Stomach (tissue), 4 donors: ENCODE measurements around the gene ENTR1.

Experiments
- EP300 ChIP-seq: sonication (generic); formaldehyde crosslinking; IDR thresholded peaks from one replicate; pipeline ENCODE4 v1.6.1; 2017; ENCODE audit warnings: antibody characterized with exemption
- POLR2A ChIP-seq, 4 donors: fragments of 450-650 bp; IDR thresholded peaks; one replicate each; pipeline ENCODE4 v1.6.1; 2016; ENCODE audit warnings: antibody characterized with exemption in 4 of 4, control low read depth in 2 of 4, mild to moderate bottlenecking in 1 of 4, moderate library complexity in 1 of 4
- TF ChIP-seq, protein P1 (sequence below), 7 experiments: fragments of 450-650 bp in 4 of 7; fragments of 200-600 bp in 3 of 7; sonication (generic) in 3 of 7; IDR thresholded peaks; one replicate each; pipeline ENCODE4 v1.5.1; 2016 to 2019; ENCODE audit warnings: antibody characterized with exemption in 7 of 7, control low read depth in 2 of 7, mild to moderate bottlenecking in 1 of 7

DNA sequence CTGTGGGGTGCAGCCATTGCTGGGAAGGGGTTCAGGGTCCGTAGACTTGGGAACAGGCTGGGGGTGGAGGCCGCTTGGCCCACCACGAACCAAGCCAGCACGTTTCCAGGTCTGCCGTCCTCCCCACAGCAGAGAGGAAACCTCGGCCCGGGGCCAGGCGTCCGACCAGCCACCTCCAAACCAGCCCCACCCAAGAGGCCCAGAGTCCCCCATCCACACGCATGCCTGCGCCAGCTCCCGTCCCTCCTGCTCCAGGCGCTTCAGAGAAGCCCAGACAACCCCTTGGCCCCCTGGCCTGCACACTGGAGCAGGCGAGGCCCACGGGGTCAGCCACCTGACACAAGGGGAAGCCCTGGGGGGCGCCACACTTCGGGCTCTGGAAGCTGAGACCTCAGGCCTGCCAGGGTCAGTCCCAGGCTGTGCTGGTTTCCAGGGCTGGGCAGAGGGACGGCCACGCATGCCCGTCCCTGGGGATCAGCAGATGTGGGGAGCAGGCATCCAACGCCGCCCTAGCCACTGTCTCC lies 53.1 kb downstream of the ENTR1 start:
- TF ChIP-seq, protein P1, sequence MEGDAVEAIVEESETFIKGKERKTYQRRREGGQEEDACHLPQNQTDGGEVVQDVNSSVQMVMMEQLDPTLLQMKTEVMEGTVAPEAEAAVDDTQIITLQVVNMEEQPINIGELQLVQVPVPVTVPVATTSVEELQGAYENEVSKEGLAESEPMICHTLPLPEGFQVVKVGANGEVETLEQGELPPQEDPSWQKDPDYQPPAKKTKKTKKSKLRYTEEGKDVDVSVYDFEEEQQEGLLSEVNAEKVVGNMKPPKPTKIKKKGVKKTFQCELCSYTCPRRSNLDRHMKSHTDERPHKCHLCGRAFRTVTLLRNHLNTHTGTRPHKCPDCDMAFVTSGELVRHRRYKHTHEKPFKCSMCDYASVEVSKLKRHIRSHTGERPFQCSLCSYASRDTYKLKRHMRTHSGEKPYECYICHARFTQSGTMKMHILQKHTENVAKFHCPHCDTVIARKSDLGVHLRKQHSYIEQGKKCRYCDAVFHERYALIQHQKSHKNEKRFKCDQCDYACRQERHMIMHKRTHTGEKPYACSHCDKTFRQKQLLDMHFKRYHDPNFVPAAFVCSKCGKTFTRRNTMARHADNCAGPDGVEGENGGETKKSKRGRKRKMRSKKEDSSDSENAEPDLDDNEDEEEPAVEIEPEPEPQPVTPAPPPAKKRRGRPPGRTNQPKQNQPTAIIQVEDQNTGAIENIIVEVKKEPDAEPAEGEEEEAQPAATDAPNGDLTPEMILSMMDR (IDR thresholded peaks at IDR 0.05), result no peak
- no peak for TF ChIP-seq EP300
- TF ChIP-seq POLR2A (IDR thresholded peaks at IDR 0.05), result no peak
